H1 (cell line): ENCODE data around the gene RBMX. TPM values are rescaled to one million over a fixed set of nuclear protein-coding genes. Genes with fewer than 3 reads are reported as not detected.

ENCODE experiments used
- JUND ChIP-seq: IDR thresholded peaks from 2 replicates; pipeline ENCODE4 v1.6.1; 2011; ENCODE audit warnings: mild to moderate bottlenecking, improper control_type of control experiment, low read length
- MAFK ChIP-seq: IDR thresholded peaks from 2 replicates; pipeline ENCODE4 v1.6.1; 2012; ENCODE audit warnings: low read depth, mild to moderate bottlenecking, improper control_type of control experiment, low read length
- SIX5 ChIP-seq: IDR thresholded peaks from 2 replicates; pipeline ENCODE4 v1.6.1; 2011; ENCODE audit warnings: mild to moderate bottlenecking, low read depth, low read length
- ZNF274 ChIP-seq: IDR thresholded peaks from 2 replicates; pipeline ENCODE4 v1.7.0; 2012; ENCODE audit warnings: low read length, borderline replicate concordance; ENCODE audit errors: extremely low read depth
- polyA plus RNA-seq, 7 experiments: library from polyadenylated mRNA; depleted of rRNA in 3 of 7; stranded (reverse) in 5 of 7; unstranded in 2 of 7; fragments of >200 nt in 5 of 7; fragments of 200-250 nt in 2 of 7; gene quantifications; 1 replicate in 5 of 7; 2 replicates in 1 of 7; 4 replicates in 1 of 7; pipeline versions ENCODE4 v1.2.1 to v1.2.3, GENCODE V29; 2011 to 2013; ENCODE audit warnings: missing spikeins in 2 of 7, mixed read lengths in 2 of 7
- total RNA-seq: library from RNA; stranded (reverse); fragmentation: NEBNext Ultra II Directional; extraction: Animal tissue kit (Norgen Biotek cat#: 25700); gene quantifications from 2 replicates; pipeline ENCODE4 v1.2.1, GENCODE V29; 2021

Gene RBMX
- total and polyA plus RNA-seq, 2 of the 8 experiments (the other 6 are each of a cell fraction or from before 2014, with no cell fraction given) = 213 to 476 TPM

- TF ChIP-seq SIX5 (no peak), JUND (no peak), MAFK (no peak), ZNF274 (no peak)
Measured at GRCh38 chrX:136880003-136880451, 498 bp downstream of the RBMX start (continued).
